Body of pancreas (tissue), 4 donors: ENCODE measurements around the gene KRT12. TPM values are rescaled to one million over a fixed set of nuclear protein-coding genes. Genes with fewer than 3 reads are reported as not detected.

Experiments used
- ATAC-seq: fragments of 150-250 bp; one replicate; pipeline ENCODE4 v1.9.1; 2016
- DNase-seq, 4 donors: peaks; one replicate each; pipeline ENCODE4 v3.0.0-alpha.2; 2019
- H3K27ac ChIP-seq, 4 donors: fragments of 200-600 bp; sonication (generic); 1 replicate in 3 of 4; 2 replicates in 1 of 4; pipeline versions ENCODE4 v1.5.1 to v1.6.1; 2016 to 2019; ENCODE audit warnings: mild to moderate bottlenecking in 1 of 4, mixed read lengths in 1 of 4, moderate library complexity in 1 of 4
- H3K27me3 ChIP-seq, 2 donors: fragments of 200-600 bp; sonication (generic); one replicate each; pipeline ENCODE4 v1.6.0; 2016; ENCODE audit warnings: mild to moderate bottlenecking in 1 of 2
- H3K36me3 ChIP-seq, 2 donors: fragments of 200-600 bp; sonication (generic); replicated peaks in 1 of 2; 2 replicates each; pipeline ENCODE4 v1.5.1; 2016; ENCODE audit warnings: low read depth in 2 of 2; ENCODE audit not compliant: insufficient read depth in 1 of 2
- H3K4me1 ChIP-seq: fragments of 200-600 bp; sonication (generic); one replicate; pipeline ENCODE4 v1.6.0; 2016
- H3K4me3 ChIP-seq, 2 donors: fragments of 200-600 bp; sonication (generic); 1 replicate in 1 of 2; 2 replicates in 1 of 2; pipeline ENCODE4 v1.5.1; 2016 to 2019
- H3K9me3 ChIP-seq, 3 donors: fragments of 200-600 bp; sonication (generic); 1 replicate in 2 of 3; 2 replicates in 1 of 3; pipeline ENCODE4 v1.5.1; 2016
- POLR2A ChIP-seq, 3 donors: fragments of 450-650 bp; IDR thresholded peaks; one replicate each; pipeline ENCODE4 v1.6.1; 2016; ENCODE audit warnings: antibody characterized with exemption in 3 of 3, mild to moderate bottlenecking in 2 of 3
- WGBS, 2 donors: methylation state at CpG; one replicate each; pipeline ENCODE4 v1.1.5; 2017; 5-methylcytosine and 5-hydroxymethylcytosine counted together
- intact Hi-C: fragments of 100-400 bp; cut with DNase I; formaldehyde crosslinking; loops from one replicate; pipeline ENCODE4 v1.15.1; 2023
- total RNA-seq, 2 donors: library from RNA; depleted of rRNA; stranded (reverse); fragments of >200 nt; gene quantifications; one replicate each; pipeline ENCODE4 v1.1.0, GENCODE V29; 2016
- TF ChIP-seq, protein P1 (sequence below), 7 experiments: fragments of 450-650 bp in 4 of 7; fragments of 200-600 bp in 3 of 7; sonication (generic) in 3 of 7; IDR thresholded peaks; one replicate each; pipeline ENCODE4 v1.5.1; 2016 to 2019; ENCODE audit warnings: antibody characterized with exemption in 7 of 7

Gene KRT12
- total RNA-seq, 2 donors from 2014 or later, result not detected

DNA sequence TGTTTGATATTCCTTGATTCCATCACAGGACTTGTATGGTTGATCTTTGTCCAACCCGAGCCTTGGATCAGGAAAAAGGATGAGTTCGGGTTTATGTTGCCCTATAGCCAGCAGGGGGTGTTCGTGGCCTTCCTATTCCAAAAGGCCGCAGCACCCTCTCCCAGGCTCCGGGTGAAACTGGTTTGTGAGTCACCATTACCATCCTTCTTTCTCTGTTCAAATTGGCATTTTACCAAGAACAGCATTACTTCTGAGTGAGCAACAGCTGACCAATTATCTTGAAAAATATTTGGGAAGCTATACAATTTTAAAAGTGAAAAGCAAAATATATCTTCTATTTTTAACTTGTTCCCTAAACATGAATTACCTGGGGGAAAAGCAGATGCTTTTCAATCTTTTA is 42.3 kb upstream of the KRT12 start:
- Histone ChIP-seq H3K36me3 (no peaks in the 10 kb centered on the region), H3K4me3 (no peak overlapping the region), H3K27ac (no peak overlapping the region), H3K4me1 (no peaks in the 10 kb centered on the region), H3K27me3 (no peaks in the 10 kb centered on the region), H3K9me3 (no peaks in the 10 kb centered on the region)
- TF ChIP-seq, protein P1, sequence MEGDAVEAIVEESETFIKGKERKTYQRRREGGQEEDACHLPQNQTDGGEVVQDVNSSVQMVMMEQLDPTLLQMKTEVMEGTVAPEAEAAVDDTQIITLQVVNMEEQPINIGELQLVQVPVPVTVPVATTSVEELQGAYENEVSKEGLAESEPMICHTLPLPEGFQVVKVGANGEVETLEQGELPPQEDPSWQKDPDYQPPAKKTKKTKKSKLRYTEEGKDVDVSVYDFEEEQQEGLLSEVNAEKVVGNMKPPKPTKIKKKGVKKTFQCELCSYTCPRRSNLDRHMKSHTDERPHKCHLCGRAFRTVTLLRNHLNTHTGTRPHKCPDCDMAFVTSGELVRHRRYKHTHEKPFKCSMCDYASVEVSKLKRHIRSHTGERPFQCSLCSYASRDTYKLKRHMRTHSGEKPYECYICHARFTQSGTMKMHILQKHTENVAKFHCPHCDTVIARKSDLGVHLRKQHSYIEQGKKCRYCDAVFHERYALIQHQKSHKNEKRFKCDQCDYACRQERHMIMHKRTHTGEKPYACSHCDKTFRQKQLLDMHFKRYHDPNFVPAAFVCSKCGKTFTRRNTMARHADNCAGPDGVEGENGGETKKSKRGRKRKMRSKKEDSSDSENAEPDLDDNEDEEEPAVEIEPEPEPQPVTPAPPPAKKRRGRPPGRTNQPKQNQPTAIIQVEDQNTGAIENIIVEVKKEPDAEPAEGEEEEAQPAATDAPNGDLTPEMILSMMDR (IDR thresholded peaks at IDR 0.05), result peak; percentile 2 to 82 (median 81)
- TF ChIP-seq POLR2A (IDR thresholded peaks at IDR 0.05), result no peak
- intact Hi-C loops, result no loop called here
- 1% methylated on average over 5 of the region's 5 CpGs for WGBS, 2 donors
- ATAC-seq (peak; percentile 97), DNase-seq (peak; percentile 79 to 88 (median 83))

DNA sequence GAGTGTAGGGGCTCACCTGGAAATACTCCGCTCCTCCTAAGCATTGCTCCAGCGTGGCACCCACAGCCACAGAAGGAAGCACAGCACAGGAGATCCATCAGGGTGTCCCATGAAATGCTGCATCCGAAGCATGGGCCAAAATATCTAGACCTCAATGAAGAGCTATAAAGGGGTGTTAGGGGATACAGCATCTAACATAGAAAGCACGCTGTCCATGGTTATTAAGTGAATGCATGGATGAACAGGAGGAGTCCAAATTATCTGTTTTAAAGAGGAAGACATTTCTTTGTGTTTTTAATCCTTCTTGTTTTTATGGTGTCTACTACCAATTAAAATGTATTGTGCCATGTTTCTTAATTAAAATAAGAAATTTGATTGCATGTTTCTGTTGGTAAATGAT is 39.6 kb upstream of the KRT12 start:
- TF ChIP-seq, protein P1 (IDR thresholded peaks at IDR 0.05), result no peak
- no peak for TF ChIP-seq POLR2A (IDR thresholded peaks at IDR 0.05)
- DNase-seq, result no peak
- Histone ChIP-seq H3K27ac (no peak overlapping the region), H3K4me1 (no peaks in the 10 kb centered on the region), H3K9me3 (no peaks in the 10 kb centered on the region), H3K27me3 (no peaks in the 10 kb centered on the region), H3K4me3 (no peak overlapping the region), H3K36me3 (no peaks in the 10 kb centered on the region)
- intact Hi-C loops, result no loop called here
- no peak for ATAC-seq
- 62 to 72% methylated on average over 4 of the region's 4 CpGs for WGBS, 2 donors

DNA sequence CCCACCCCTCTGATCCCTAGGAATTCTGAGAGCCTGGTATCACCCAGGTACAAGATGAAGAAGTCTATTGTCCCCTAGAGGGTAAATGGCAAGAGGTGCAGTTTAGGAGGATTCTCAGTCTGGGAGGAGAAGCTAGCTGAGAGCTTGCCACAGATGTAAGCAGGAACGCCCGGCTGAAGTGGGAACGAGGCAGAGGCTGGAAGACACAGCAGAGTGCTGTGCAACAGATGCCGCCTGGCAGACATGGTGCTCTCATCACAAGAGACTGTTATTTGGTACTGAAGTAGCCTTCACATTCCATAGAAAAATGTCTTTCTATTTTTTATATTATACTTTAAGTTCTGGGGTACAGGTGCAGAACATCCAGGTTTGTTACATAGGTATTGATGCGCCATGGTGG is 38.3 kb upstream of the KRT12 start:
- intact Hi-C loops, result no loop called here
- 64 to 72% methylated on average over 5 of the region's 5 CpGs for WGBS, 2 donors

DNA sequence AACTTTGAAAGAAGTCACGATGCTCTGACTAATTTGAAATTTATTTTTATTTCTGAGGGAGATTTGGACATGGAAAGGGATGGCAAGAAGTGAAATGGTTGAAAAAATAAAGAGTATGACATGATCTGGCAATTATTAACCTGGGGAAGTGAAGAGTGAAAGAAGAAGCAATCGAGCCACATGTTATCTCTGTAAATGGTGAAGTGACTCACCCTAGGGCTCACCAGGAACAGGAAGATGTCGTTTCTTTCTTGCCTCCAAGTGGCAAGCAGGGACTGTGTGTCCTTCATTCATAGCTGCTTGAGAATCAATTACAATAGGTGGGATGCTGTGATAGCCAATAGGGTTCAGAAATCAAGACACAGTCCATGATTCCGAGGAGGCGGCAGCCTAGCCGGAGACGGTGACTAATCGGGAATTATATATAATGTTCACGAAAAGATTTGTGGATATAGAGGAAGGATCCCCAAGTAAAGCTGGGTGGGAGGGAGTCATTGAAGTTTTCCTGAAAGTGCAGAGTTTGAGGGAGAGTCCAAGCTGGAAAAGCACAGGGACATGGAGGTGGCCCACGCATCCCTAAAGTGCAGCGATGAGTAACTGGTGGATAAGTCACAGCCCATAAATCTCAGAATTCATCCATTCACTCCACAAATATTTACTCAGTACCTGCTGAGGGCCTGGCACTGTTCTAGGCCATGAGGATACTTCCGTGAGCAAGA is 36.3 kb upstream of the KRT12 start:
- no peak overlapping the region for H3K4me3 ChIP-seq
- TF ChIP-seq, protein P1 (IDR thresholded peaks at IDR 0.05), result no peak
- no peak for TF ChIP-seq POLR2A (IDR thresholded peaks at IDR 0.05)
- intact Hi-C loops, result no loop called here
- no peaks in the 10 kb centered on the region for H3K27me3 ChIP-seq
- H3K36me3 ChIP-seq, result no peaks in the 10 kb centered on the region
- no peaks in the 10 kb centered on the region for H3K4me1 ChIP-seq
- WGBS, 2 donors, result 44 to 53% methylated on average over 12 of the region's 12 CpGs
- DNase-seq, result no peak
- ATAC-seq, result peak; percentile 15
- no peaks in the 10 kb centered on the region for H3K9me3 ChIP-seq
- no peak overlapping the region for H3K27ac ChIP-seq

More for the DNA sequence above, 38.3 kb upstream of the KRT12 start:
- Histone ChIP-seq H3K27ac (no peak overlapping the region), H3K4me1 (no peaks in the 10 kb centered on the region), H3K36me3 (no peaks in the 10 kb centered on the region), H3K9me3 (no peaks in the 10 kb centered on the region), H3K4me3 (no peak overlapping the region), H3K27me3 (no peaks in the 10 kb centered on the region)
- ATAC-seq, result no peak
- TF ChIP-seq, protein P1 (IDR thresholded peaks at IDR 0.05), result no peak
- no peak for TF ChIP-seq POLR2A (IDR thresholded peaks at IDR 0.05)
- DNase-seq, result no peak

DNA sequence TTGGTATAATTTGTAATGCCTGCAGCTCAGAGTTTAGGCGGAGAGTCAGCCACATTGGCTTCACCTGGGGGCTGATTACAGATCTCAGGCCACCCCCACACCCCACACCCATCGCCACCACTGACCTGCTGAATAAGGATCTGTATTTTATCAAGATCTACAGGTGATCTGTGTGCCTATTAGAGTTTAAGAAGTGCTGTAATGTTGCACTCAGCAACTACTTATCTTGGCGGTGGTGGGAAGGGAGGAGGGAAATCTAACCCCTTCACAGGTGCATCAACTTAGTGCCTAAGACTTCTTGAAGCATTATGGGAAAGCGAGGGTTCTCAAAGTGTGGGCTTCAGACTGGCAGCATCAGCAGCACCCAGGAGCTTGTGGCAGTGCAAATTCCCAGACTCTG is 35.5 kb upstream of the KRT12 start:
- Histone ChIP-seq H3K4me3 (no peak overlapping the region), H3K9me3 (no peaks in the 10 kb centered on the region), H3K4me1 (no peaks in the 10 kb centered on the region), H3K36me3 (no peaks in the 10 kb centered on the region), H3K27ac (no peak overlapping the region), H3K27me3 (no peaks in the 10 kb centered on the region)
- DNase-seq (no peak), ATAC-seq (no peak)
- TF ChIP-seq, protein P1 (IDR thresholded peaks at IDR 0.05), result no peak
- TF ChIP-seq POLR2A (IDR thresholded peaks at IDR 0.05), result no peak
- intact Hi-C loops, result no loop called here
- 69 to 80% methylated on average over 4 of the region's 4 CpGs for WGBS, 2 donors
